Stomach (tissue), 4 donors: ENCODE measurements around the gene NPEPPS.

Source experiments
- CTCF ChIP-seq, 7 experiments: fragments of 450-650 bp in 4 of 7; fragments of 200-600 bp in 3 of 7; sonication (generic) in 3 of 7; IDR thresholded peaks; one replicate each; pipeline ENCODE4 v1.5.1; 2016 to 2019; ENCODE audit warnings: antibody characterized with exemption in 7 of 7, control low read depth in 2 of 7, mild to moderate bottlenecking in 1 of 7
- EP300 ChIP-seq: sonication (generic); formaldehyde crosslinking; IDR thresholded peaks from one replicate; pipeline ENCODE4 v1.6.1; 2017; ENCODE audit warnings: antibody characterized with exemption

- TF ChIP-seq CTCF (IDR thresholded peaks at IDR 0.05) = peak in 5 of 7 experiments; percentile 46 to 78 (median 70)
- TF ChIP-seq EP300 = no peak
Measured at GRCh38 chr17:47615766-47616424, 85.0 kb downstream of the NPEPPS start.
